Posterior cingulate gyrus (tissue), 11 donors: ENCODE data around the gene CERS6.

Experiments used
- DNase-seq, 10 donors: peaks; one replicate each; pipeline versions ENCODE4 v3.0.0 to v3.0.0-alpha.2; 2020 to 2021; ENCODE audit warnings: mixed read lengths in 3 of 10
- intact Hi-C: fragments of 100-400 bp; cut with DNase I; formaldehyde crosslinking; loops from one replicate; pipeline ENCODE4 v1.15.1; 2023

The CERS6 gene

GRCh38 chr2:168712053-168712452 lies 256.0 kb downstream of the CERS6 start:
- intact Hi-C loops: no loop called here
- no peak for DNase-seq

- DNase-seq: no peak
- intact Hi-C loops: no loop called here
Measured at GRCh38 chr2:168713325-168713724, 257.3 kb downstream of the CERS6 start.

DNA sequence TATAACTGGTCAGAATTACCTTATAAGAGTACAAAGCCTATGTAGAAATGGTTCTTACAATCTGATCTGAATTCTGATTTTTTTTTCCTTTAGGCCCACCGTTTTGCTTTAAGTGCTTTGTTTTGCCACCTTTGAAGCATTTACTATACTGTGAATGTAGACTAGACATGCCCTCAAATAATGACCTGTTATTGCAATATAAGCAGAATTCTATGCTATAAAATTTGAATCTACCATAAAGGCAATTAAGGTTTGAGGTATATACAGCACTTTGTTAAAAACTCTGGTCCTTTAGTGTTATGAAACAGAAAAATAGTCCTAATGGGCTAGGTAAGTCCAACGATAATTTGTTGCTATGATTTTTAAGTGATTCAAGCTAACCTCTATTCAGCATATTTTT lies 259.8 kb downstream of the CERS6 start:
- DNase-seq: no peak
- intact Hi-C loops: no loop called here

DNA sequence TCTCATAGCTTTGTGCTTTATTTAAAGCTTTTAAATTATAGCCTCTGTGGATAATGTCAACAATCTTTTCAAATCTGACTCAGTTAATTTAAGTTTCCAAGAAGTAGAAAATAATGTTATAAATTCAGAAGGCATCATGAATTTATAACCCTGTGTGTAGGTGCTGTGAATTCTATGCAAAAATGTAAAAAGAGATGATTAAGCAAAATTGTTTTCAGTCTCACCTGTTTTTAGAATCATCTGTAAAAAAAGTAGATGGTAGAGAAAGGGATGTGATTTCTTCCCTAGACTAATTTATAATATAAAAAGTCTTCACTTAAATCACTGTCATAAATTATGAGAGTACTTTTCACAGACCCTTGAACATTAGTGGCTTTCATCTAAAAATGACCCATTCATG lies 260.8 kb downstream of the CERS6 start:
- intact Hi-C loops: no loop called here
- no peak for DNase-seq

- intact Hi-C loops: no loop called here
Measured at GRCh38 chr2:168717790-168718502, 261.9 kb downstream of the CERS6 start.

DNA sequence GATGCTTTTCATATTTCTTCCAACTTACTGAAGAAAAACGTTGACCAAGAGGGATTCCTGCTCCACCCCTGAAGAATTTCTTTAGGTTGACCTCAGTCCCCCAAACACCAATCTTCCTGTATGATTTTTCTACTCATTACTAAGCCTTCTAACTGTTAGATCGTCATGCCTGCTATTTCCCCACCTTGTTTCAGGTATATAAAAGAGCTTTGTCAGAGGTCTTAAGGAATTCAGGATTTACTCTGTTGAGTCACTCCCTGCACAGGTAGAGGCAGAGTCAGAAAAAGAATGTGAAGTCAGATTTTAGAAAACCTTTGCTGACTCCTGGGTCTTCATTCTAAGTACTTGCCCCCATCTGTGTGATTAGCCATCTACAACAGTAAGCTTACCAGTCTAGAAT lies 262.6 kb downstream of the CERS6 start:
- intact Hi-C loops: no loop called here
- no peak for DNase-seq

More at GRCh38 chr2:168717790-168718502, 261.9 kb downstream of the CERS6 start:
- DNase-seq: no peak

DNA sequence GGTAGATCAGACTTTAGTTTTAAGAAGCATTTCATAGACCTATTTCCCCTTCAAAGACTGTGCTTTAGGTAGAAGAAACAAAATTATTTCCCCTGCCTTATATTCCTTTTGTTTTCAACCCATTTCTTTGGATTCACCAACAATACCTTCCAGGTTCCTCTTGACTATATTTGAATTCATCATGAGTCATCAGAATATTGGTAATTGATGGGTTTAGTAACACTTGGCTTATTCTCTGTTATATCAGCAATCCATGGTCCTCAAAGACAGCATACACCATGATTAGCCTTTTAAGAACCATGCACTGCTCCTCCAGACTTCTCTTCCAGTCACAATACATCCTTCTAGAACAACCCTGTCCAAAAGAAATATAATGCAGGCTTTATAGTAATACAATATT lies 263.4 kb downstream of the CERS6 start:
- DNase-seq: no peak
- intact Hi-C loops: no loop called here

DNA sequence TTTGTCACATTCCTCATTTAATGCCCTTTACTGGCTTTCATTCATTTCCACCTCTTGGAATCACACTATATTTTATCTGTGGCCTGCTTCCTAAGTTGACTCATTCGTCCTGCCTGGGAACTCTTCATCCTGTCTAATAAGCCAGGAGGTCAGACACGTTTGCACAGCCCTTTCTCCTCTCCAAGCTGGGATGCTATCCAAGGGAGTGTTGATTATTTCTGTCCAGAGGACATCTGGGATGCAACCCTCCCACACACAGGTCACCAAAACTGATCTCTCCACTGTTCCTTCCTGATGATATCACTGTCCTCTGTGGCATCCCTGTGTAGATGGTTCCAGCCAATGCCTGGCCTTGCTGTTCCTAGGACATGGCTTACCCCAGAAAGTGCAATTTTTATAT lies 266.5 kb downstream of the CERS6 start:
- DNase-seq: no peak
- intact Hi-C loops: no loop called here

- intact Hi-C loops: no loop called here
Measured at GRCh38 chr2:168723275-168723899, 267.3 kb downstream of the CERS6 start.

GRCh38 chr2:168726375-168726774 lies 270.3 kb downstream of the CERS6 start:
- DNase-seq: no peak
- intact Hi-C loops: no loop called here

More at GRCh38 chr2:168723275-168723899, 267.3 kb downstream of the CERS6 start:
- DNase-seq: no peak

DNA sequence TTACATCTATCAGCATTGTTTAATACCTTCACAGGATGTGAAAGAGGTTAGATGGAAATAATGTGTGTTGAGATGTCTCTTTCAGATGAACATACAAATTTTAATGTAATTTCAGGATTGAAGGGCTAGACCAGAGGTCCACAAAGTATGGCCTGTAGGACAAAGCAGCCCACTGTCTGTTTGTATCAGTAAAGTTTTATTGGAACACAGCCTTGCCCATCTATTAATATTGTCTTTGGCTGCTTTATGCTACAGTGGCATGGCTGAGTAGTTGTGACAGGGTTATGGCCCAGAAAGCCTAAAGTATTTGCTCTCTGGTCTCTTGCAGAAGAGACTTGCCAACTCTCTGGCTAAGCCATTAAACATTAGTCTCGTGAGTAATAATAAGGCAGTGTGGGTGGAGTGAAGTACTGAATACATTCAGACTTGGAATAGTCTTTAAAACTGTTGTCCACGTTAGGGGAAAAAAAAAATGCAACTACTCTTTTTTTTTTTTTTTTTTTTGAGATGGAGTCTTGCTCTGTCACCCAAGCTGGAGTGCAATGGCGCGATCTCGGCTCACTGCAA lies 271.9 kb downstream of the CERS6 start:
- intact Hi-C loops: no loop called here

GRCh38 chr2:168729455-168729854 lies 273.4 kb downstream of the CERS6 start:
- intact Hi-C loops: no loop called here
- DNase-seq: no peak

More for the DNA sequence above, 271.9 kb downstream of the CERS6 start:
- no peak for DNase-seq

- DNase-seq: no peak
- intact Hi-C loops: no loop called here
Measured at GRCh38 chr2:168730344-168730743, 274.3 kb downstream of the CERS6 start.

DNA sequence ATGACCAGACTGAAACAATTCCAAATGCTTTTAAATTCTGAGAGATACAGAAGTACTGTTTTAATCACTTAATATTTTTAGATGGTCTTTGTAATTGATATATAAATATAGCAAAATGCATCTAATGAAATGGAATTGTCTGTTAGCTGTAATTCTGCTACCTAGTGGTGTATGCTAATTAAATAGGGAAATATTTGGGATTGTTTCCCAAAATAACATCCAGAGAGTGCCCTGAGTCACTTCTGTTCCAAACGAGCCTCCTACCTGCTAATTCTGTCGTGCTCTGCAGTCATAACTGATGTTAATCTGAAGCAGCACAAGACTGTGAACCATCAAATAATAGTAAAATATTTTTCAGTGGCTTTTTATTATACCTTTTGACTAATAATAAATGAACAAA lies 274.9 kb downstream of the CERS6 start:
- DNase-seq: no peak
- intact Hi-C loops: no loop called here

- intact Hi-C loops: no loop called here
- DNase-seq: no peak
Measured at GRCh38 chr2:168731616-168732015, 275.5 kb downstream of the CERS6 start.

DNA sequence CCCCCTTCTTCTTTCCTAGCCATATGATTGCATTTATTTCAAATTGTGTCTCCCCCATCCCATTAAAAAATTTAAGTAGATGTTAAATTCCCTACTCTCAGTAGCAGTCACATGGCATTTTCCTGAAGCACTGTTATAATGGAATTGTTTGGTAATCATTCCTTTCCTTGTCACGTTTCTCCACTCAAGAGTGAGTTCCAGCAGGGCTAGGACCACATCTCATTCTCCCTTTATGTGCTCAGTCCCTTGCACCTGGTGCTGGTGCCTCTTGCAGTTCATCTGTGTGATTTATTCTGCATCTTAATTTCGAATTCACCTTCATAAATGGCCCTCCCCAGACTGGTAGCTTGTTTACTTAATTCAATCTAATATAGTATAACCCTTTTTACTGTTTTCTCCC lies 276.0 kb downstream of the CERS6 start:
- intact Hi-C loops: no loop called here

DNA sequence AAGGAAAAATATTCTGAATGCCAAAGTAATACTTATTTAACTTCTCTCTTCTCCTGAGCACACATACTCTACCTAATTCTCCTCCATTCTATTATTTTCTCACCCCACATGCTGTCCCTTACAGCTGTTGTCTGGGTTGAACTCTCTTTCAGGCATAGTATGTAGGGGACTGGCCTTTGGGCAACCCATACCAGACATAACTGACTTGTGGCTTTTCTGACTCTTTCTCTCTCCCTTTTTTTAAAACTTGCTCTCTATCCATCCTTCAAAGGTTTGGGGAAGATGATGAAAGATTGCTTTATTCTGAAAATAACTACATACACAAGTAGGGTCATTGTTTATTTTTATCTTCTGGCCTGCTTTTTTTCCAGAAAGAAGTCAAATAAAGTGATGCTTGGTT lies 276.4 kb downstream of the CERS6 start:
- no peak for DNase-seq
- intact Hi-C loops: no loop called here

More for the DNA sequence above, 276.0 kb downstream of the CERS6 start:
- no peak for DNase-seq

GRCh38 chr2:168734199-168734760 lies 278.2 kb downstream of the CERS6 start:
- intact Hi-C loops: no loop called here
- no peak for DNase-seq

DNA sequence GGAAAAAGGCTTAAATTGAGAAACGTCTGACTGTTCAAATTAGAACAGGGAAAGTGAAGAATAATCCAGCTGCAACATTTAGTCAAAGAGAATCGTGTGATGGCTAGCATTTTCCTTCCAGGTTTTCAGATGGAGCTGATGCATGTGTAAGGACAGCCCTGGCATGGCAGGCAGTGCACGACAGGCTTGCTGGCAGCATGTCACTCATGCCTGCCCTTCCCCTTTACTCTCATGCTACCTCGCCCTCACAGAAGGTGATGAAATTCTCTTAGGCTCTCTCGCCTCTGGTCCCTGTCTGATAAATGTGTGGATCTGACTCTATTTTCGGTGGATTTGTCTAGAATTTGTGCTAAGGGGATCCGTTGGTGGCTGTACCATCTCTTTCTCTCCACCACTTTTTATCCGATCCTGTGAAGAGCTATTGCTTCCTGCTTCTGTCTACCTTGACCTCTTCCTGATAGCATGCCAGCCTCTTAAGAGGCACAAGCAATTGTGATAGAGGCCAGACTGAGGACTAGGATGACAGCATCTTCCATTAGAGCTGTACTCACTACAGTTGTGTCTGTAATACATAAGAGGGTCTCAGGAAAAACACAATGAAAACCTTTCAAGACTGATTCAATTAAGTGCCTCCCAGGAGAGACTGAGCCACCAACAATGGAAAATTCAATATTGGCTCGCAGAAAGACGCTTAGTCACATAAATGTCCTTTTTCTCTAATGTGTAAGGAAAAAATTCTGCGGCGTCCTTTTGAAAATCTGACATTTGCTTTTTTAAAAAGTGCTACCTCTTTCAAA lies 280.8 kb downstream of the CERS6 start:
- intact Hi-C loops: no loop called here
- no peak for DNase-seq

- no peak for DNase-seq
Measured at GRCh38 chr2:168738062-168738461, 282.0 kb downstream of the CERS6 start.

DNA sequence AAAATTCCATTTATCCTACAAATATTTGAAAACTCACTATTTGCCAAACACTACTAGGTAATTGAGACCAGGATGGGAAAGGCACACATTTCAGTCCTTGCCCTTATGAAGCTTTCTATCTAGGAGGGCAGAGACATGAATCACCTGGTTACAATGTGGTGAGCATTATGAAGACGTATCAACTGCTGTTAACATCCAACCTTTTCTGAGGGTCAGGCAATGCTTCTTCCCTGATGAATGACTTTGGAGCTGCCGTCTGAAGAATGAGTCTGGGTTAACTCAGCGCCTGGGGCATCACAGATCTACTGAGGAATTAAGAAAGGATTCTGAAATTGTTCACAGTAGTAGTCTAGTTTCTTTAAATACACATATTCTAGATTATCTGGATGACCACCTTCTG lies 284.3 kb downstream of the CERS6 start:
- no peak for DNase-seq
- intact Hi-C loops: no loop called here

More at GRCh38 chr2:168738062-168738461, 282.0 kb downstream of the CERS6 start:
- intact Hi-C loops: no loop called here
